Neural progenitor cell (in vitro differentiated cells): ENCODE measurements around the gene SLC25A2. TPM values are rescaled to one million over a fixed set of nuclear protein-coding genes. Genes with fewer than 3 reads are reported as not detected.
"Not testable (repeated sequence)": the region's sequence is repeated elsewhere in the genome, so short reads cannot be mapped to it uniquely, and the experiment has no call there.

Source experiments
- DNase-seq: peaks from one replicate; pipeline ENCODE4 v3.0.0-alpha.2; 2016; ENCODE audit warnings: low spot score
- H2AFZ ChIP-seq: fragments of 200-600 bp; sonication (generic); replicated peaks from 2 replicates; pipeline ENCODE4 v1.6.1; 2016; ENCODE audit warnings: antibody characterized with exemption
- H3F3A ChIP-seq: fragments of 200-600 bp; sonication (generic); 2 replicates; pipeline ENCODE4 v1.6.1; 2016; ENCODE audit warnings: antibody characterized with exemption, low read depth
- H3K27ac ChIP-seq: fragments of 200-600 bp; sonication (generic); 2 replicates; pipeline ENCODE4 v1.5.1; 2016; ENCODE audit warnings: mild to moderate bottlenecking
- H3K27me3 ChIP-seq: fragments of 200-600 bp; sonication (generic); 2 replicates; pipeline ENCODE4 v1.6.1; 2016; ENCODE audit warnings: mild to moderate bottlenecking, moderate library complexity
- H3K36me3 ChIP-seq: fragments of 200-600 bp; sonication (generic); 2 replicates; pipeline ENCODE4 v1.5.1; 2016
- H3K4me1 ChIP-seq: fragments of 200-600 bp; sonication (generic); 2 replicates; pipeline ENCODE4 v1.6.1; 2016; ENCODE audit warnings: mixed run types
- H3K4me2 ChIP-seq: fragments of 200-600 bp; sonication (generic); 2 replicates; pipeline ENCODE4 v1.6.1; 2016
- H3K4me3 ChIP-seq: fragments of 200-600 bp; sonication (generic); 2 replicates; pipeline ENCODE4 v1.5.1; 2016
- H3K79me2 ChIP-seq: fragments of 200-600 bp; sonication (generic); 2 replicates; pipeline ENCODE4 v1.6.1; 2016; ENCODE audit warnings: low read depth
- H3K9ac ChIP-seq: fragments of 200-600 bp; sonication (generic); 2 replicates; pipeline ENCODE4 v1.6.1; 2016
- H3K9me3 ChIP-seq: fragments of 200-600 bp; sonication (generic); 2 replicates; pipeline ENCODE4 v1.5.1; 2016; ENCODE audit warnings: low read depth
- H4K20me1 ChIP-seq: fragments of 200-600 bp; sonication (generic); 2 replicates; pipeline ENCODE4 v1.6.1; 2016; ENCODE audit warnings: low read depth
- H3K27ac Mint-ChIP-seq: 3 replicates; pipeline ENCODE4 v1.8.0; 2021; ENCODE audit warnings: mixed read lengths
- H3K27me3 Mint-ChIP-seq: 2 replicates; pipeline ENCODE4 v1.8.0; 2022; ENCODE audit warnings: low read depth, mild to moderate bottlenecking, inconsistent platforms, moderate library complexity, mixed read lengths; ENCODE audit not compliant: insufficient read depth
- H3K36me3 Mint-ChIP-seq: 3 replicates; pipeline ENCODE4 v1.8.0; 2021; ENCODE audit warnings: mixed read lengths
- H3K4me1 Mint-ChIP-seq: 3 replicates; pipeline ENCODE4 v1.8.0; 2021; ENCODE audit warnings: mixed read lengths
- H3K4me3 Mint-ChIP-seq: 3 replicates; pipeline ENCODE4 v1.8.0; 2021; ENCODE audit warnings: mild to moderate bottlenecking, moderate library complexity, mixed read lengths
- H3K9me3 Mint-ChIP-seq: 3 replicates; pipeline ENCODE4 v1.8.0; 2020; ENCODE audit warnings: mixed read lengths
- CTCF ChIP-seq: fragments of 200-600 bp; sonication (generic); IDR thresholded peaks from 2 replicates; pipeline ENCODE4 v1.5.1; 2017; ENCODE audit warnings: antibody characterized with exemption, mild to moderate bottlenecking
- EZH2 ChIP-seq: fragments of 200-600 bp; sonication (generic); IDR thresholded peaks from 2 replicates; pipeline ENCODE4 v1.6.1; 2017; ENCODE audit warnings: antibody characterized with exemption, mild to moderate bottlenecking, moderate library complexity
- EZH2phosphoT487 ChIP-seq: fragments of 200-600 bp; sonication (generic); IDR thresholded peaks from 2 replicates; pipeline ENCODE4 v1.6.1; 2017; ENCODE audit warnings: antibody characterized with exemption
- total RNA-seq: library from RNA; depleted of rRNA; stranded (reverse); fragments of >200 nt; gene quantifications from 2 replicates; pipeline ENCODE4 v1.2.3, GENCODE V29; 2015; ENCODE audit warnings: low replicate concordance

Gene SLC25A2
- total RNA-seq, 1 donor from 2014 or later = 0.22 TPM

GRCh38 chr5:141342773-141343172 is 38.9 kb upstream of the SLC25A2 start:
- peaks cover 9% of the 10 kb centered on the region for H3K27me3 Mint-ChIP-seq
- H3K4me3 Mint-ChIP-seq = no peak overlapping the region
- no peaks in the 10 kb centered on the region for H3F3A ChIP-seq
- H3K79me2 ChIP-seq = no peaks in the 10 kb centered on the region
- H3K4me3 ChIP-seq = no peak overlapping the region
- no peak overlapping the region for H3K27ac ChIP-seq
- no peaks in the 10 kb centered on the region for H3K27me3 ChIP-seq
- no peak for TF ChIP-seq CTCF
- no peak for TF ChIP-seq EZH2phosphoT487
- no peak for TF ChIP-seq EZH2
- no peak overlapping the region for H3K27ac Mint-ChIP-seq
- H2AFZ ChIP-seq = no peak overlapping the region
- no peaks in the 10 kb centered on the region for H3K4me1 ChIP-seq
- DNase-seq = no peak
- H3K4me1 Mint-ChIP-seq = no peaks in the 10 kb centered on the region
- peaks cover 60% of the 10 kb centered on the region for H3K9me3 Mint-ChIP-seq
- no peaks in the 10 kb centered on the region for H3K36me3 ChIP-seq
- no peak overlapping the region for H3K9ac ChIP-seq
- no peaks in the 10 kb centered on the region for H4K20me1 ChIP-seq
- H3K4me2 ChIP-seq = no peak overlapping the region
- H3K36me3 Mint-ChIP-seq = peaks cover 6% of the 10 kb centered on the region
- H3K9me3 ChIP-seq = peaks cover 18% of the 10 kb centered on the region

DNA sequence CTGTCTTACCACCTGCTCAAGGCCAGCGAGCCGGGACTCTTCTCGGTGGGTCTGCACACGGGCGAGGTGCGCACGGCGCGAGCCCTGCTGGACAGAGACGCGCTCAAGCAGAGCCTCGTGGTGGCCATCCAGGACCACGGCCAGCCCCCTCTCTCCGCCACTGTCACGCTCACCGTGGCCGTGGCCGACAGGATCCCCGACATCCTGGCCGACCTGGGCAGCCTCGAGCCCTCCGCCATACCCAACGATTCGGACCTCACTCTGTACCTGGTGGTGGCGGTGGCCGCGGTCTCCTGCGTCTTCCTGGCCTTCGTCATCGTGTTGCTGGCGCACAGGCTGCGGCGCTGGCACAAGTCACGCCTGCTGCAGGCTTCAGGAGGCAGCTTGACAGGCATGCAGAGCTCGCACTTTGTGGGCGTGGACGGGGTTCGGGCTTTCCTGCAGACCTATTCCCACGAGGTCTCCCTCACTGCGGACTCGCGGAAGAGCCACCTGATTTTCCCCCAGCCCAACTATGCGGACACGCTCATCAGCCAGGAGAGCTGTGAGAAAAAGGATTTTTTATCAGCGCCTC is 37.0 kb upstream of the SLC25A2 start:
- not testable (repeated sequence) for H3K4me1 ChIP-seq, H2AFZ ChIP-seq, H3K27me3 Mint-ChIP-seq, H3K27ac Mint-ChIP-seq, H3K4me3 ChIP-seq, H3K4me1 Mint-ChIP-seq, H3K9ac ChIP-seq, H3K36me3 Mint-ChIP-seq, H3K4me2 ChIP-seq, H4K20me1 ChIP-seq, DNase-seq, H3F3A ChIP-seq, H3K27me3 ChIP-seq, H3K4me3 Mint-ChIP-seq, H3K36me3 ChIP-seq, H3K27ac ChIP-seq, H3K79me2 ChIP-seq
- H3K9me3 Mint-ChIP-seq = peaks cover 53% of the 10 kb centered on the region
- H3K9me3 ChIP-seq = peaks cover 18% of the 10 kb centered on the region

DNA sequence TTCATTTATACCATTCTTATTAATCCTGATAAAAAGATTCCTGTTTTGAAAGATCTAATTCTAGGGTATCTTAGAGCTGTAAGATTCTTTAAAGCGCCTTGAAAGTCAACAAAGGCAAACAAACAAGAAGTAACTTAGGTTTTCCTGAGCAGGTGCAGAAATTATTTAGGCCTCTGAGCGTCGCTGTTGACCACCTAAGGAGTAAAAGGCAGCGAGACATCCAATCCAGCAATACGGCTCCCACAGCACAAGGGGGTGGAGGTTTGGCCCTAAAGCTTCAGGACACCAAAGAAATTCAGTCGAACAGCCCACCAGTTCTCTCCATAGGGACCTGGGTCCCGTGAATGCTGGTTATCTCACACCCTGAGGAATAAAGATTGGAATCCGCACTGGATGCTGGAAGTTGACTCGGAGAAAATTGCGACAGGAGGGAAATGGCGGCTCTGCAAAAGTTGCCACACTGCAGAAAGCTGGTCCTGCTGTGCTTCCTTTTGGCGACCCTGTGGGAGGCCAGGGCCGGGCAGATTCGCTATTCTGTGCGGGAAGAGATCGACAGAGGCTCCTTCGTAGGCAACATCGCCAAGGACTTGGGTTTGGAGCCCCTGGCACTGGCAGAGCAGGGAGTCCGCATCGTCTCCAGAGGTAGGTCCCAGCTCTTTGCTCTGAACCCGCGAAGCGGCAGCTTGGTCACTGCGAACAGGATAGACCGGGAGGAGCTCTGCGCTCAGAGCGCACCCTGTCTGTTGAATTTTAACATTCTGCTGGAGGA is 34.9 kb upstream of the SLC25A2 start, which contains the start of gene PCDHGA2:
TSS of gene PCDHGA2 (plus strand) at position 223 of the 769 bp plus-strand sequence.
- no peaks in the 10 kb centered on the region for H3K36me3 ChIP-seq
- Mint-ChIP-seq H3K4me1 (no peaks in the 10 kb centered on the region), H3K36me3 (peaks cover 1% of the 10 kb centered on the region), H3K4me3 (no peak within 1 kb of the TSS), H3K27ac (no peak within 1 kb of the TSS), H3K27me3 (peaks cover 7% of the 10 kb centered on the region), H3K9me3 (peaks cover 50% of the 10 kb centered on the region)
- no peaks in the 10 kb centered on the region for H3K79me2 ChIP-seq
- TF ChIP-seq EZH2 (no peak), CTCF (peak; percentile 53)
- H3F3A ChIP-seq = no peaks in the 10 kb centered on the region
- H3K27me3 ChIP-seq = no peaks in the 10 kb centered on the region
- no peaks in the 10 kb centered on the region for H3K4me1 ChIP-seq
- H3K4me2 ChIP-seq = no peak within 1 kb of the TSS
- no peak within 1 kb of the TSS for H2AFZ ChIP-seq
- no peak within 1 kb of the TSS for H3K4me3 ChIP-seq
- H3K27ac ChIP-seq = no peak within 1 kb of the TSS
- peaks cover 17% of the 10 kb centered on the region for H3K9me3 ChIP-seq
- no peaks in the 10 kb centered on the region for H4K20me1 ChIP-seq
- peak; percentile 54 for DNase-seq
- H3K9ac ChIP-seq = no peak within 1 kb of the TSS

GRCh38 chr5:141332571-141332970 is 28.7 kb upstream of the SLC25A2 start:
- H3K9me3 ChIP-seq, H3K79me2 ChIP-seq, H3K27ac ChIP-seq, H3F3A ChIP-seq, H3K4me3 Mint-ChIP-seq, H3K27me3 ChIP-seq, H3K4me2 ChIP-seq, H2AFZ ChIP-seq, H3K27ac Mint-ChIP-seq, H3K36me3 Mint-ChIP-seq, H3K27me3 Mint-ChIP-seq, H3K36me3 ChIP-seq, H3K4me1 ChIP-seq, H3K9ac ChIP-seq, H3K4me3 ChIP-seq, H3K4me1 Mint-ChIP-seq, H4K20me1 ChIP-seq, DNase-seq: not testable (repeated sequence)
- H3K9me3 Mint-ChIP-seq = peaks cover 42% of the 10 kb centered on the region
